GM19463 (cell line): ENCODE data around the gene LPCAT1.

Experiments used
- ATAC-seq: cut with Tn5 transposase; IDR thresholded peaks from one replicate; pipeline ENCODE4 v1.9.1; 2021; ENCODE audit warnings: mild to moderate bottlenecking, moderate library complexity; ENCODE audit not compliant: unreplicated experiment

Gene LPCAT1

GRCh38 chr5:1446602-1447343 lies 77.0 kb downstream of the LPCAT1 start:
- ATAC-seq, result no peak

DNA sequence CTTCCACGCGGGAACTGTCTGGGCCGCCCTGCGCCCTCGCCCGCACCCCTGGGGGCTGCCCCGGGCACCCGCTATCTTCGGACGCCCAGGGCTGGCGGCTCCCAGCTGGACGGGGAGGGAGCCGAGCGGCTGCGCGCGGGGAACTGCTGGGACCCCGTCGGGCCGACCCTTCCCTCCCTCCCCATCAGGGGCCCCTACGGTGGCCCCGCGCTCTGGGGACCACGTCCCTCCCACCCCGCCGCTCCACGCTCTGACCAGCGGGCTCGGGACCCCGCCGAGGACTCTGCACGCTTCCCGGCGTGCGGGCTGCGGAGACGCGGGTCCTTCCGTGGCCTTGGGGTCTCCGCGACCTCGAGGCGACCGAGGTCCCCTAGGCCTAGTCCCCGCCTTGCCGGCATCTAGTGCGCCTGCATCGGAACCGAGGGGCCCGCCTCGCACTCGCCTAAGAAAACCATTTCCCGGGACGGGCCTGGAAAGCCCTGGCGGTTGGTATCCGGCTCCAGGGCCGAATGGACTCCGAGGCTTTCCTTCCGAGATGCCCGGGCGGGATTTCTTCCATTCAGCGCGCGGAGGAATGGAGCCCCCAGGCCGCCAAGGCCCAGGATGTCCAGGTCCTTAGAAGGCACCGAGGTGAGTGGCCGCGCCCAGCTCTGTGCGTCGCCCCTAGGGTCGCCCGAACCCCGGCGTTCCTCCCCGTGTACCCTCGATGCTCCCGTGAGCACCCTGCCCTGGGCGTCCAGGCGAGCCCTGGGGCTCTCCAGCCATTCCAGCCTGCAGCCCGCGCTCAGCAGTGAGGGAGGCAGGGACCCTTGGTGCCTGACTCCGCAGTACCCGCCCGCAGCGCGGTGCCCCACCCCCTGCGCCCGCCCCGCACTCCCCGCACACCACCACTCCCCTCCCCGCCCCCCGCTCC lies 77.8 kb downstream of the LPCAT1 start:
- ATAC-seq, result no peak

GRCh38 chr5:1445313-1445688 lies 78.5 kb downstream of the LPCAT1 start, which contains the start of gene SLC6A3:
TSS of gene SLC6A3 (minus strand) at chr5:1445440. CDS start at chr5:1443197, 2,243 bp downstream.
- ATAC-seq, result no peak

- no peak for ATAC-seq
Measured at GRCh38 chr5:1444361-1445189, 79.2 kb downstream of the LPCAT1 start.

- no peak for ATAC-seq
Measured at GRCh38 chr5:1443991-1444360, 79.8 kb downstream of the LPCAT1 start.

- ATAC-seq, result no peak
Measured at GRCh38 chr5:1443171-1443570, 80.6 kb downstream of the LPCAT1 start.

- ATAC-seq, result no peak
Measured at GRCh38 chr5:1442222-1443145, 81.3 kb downstream of the LPCAT1 start.

DNA sequence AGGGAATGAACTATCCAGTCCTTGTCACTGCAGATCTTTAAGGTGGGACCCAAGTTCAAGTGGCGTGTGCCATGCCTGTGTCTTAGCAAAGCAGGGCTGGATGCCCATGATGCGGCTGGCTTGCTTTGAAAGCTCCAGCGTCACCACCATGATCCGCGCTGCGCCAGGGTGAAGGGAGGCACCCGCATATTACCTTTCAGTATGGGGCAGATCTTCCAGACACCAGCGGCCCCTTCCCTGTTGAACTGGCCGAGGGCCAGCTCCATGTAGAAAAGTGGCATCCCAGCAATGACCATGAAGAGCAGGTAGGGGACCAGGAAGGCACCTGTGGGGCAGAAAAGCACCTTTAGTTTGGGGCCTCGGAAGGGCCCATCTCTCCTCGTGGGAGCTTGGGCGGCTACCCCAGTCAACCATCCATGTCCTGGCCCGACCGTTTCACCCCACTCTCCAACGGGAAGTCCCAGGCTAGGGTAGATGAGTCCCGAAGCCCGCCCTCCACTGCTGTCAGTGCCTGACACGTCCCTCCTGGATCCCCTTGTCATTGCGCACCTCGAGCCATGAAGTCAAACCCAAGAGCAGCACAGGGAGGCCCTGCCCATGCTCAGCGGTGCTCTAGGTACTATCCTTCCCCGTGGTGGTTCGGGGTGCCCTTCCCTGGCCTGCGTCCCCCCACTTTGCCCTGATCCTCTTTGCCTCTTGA lies 82.4 kb downstream of the LPCAT1 start:
- no peak for ATAC-seq

DNA sequence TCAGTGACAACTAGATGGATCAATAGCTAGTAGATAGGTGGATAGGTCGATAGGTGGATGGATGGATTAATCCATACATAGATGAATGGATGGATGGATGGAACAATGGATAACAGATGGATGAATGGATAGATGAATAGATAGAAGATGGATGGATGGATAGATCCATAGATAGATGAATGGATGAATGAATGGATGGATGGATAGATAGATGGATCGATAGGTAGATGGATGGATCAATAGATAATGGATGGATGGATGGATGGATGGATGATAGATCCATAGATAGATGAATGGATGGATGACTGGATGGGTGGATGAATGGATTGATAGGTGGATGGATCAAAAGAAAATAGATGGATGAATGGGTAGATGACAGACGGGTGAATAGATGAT lies 83.7 kb downstream of the LPCAT1 start:
- no peak for ATAC-seq

DNA sequence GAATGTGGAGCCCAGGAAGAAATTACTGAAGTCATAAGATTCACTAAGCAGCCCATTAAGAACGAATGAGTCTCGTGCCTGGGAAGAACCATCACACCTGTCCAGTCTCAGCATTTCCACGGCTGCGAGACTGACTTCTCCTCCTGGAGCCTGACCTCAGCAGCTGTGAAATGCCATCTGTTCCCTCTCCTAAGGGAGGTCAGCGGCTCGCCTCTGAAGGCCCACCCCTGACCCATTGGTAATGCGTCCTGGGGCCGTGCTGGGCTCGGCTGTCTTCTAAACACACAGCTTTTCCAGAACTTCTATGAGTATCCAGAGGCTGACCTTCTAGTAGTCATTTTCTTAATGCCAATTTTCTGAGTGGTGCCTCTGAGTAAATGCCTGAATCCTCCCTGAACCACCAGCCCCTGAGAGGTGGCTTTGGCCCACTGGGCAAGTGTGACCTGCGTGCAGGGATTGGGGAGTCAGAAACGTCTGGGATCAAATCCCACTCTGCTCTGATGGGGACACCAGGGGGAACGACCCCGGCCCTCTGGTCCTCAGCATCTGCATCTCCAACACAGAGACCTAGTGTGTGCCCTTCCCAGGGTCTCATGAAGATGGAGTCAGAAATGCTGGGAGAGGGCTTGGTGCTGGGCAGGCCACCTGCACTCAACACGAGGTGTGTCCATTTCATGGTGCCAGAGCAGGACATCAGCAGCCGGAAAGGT lies 84.2 kb downstream of the LPCAT1 start:
- no peak for ATAC-seq

GRCh38 chr5:1438871-1439270 lies 84.9 kb downstream of the LPCAT1 start:
- ATAC-seq, result no peak

DNA sequence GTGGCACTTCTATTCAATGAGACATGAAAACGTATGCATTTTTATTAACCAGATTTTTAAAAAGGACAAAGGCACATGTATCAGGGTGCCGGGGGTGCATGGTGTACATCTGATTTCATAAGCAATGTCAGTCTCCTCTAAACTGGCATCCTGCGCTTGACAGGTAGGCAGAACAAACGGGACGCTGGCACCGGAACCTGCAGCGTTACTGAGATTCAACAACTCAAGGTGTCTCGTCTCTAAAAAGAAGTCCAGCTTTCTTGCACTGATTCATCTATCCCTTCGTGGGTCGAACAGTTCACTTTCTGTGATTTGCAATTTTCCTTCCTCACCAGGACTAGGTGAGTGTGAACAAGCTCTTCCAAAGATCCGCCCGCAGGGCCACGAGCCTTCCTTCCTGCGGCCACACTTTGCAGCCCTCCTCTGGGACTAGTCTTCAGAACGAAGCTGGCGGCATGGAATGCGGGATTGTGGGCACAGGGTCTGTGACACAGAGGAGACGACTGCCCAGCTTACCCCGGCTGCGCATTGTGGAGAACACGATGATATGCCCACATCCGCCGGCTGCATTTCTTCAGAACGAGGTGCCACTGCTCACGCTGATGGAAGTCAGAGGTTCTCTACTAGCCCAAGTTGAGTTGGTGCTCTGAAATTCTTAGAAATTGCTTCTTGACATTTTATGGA lies 85.7 kb downstream of the LPCAT1 start:
- ATAC-seq, result no peak

GRCh38 chr5:1437226-1437829 lies 86.4 kb downstream of the LPCAT1 start:
- ATAC-seq, result no peak

GRCh38 chr5:1436681-1437080 lies 87.1 kb downstream of the LPCAT1 start:
- no peak for ATAC-seq

- no peak for ATAC-seq
Measured at GRCh38 chr5:1436036-1436435, 87.7 kb downstream of the LPCAT1 start.

DNA sequence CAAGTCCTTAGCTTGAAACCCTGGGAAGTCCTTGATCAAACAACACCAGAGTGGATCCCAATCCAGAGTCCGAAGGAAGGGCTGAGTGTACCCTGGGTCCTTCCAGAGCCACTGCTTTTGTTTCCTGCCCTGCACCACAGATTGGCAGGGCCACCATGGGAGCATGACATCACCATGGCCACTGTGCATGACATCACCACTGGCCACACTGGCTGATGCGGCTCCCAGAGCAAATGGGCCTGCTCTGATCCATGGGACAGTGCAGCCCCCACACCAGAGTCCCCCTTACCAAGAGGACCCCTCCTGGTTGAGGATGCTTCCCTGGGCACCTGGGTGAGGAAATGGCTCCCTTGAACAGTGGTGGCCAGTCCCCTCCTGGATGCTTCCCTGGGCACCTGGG lies 88.4 kb downstream of the LPCAT1 start:
- ATAC-seq, result no peak

GRCh38 chr5:1432296-1432695 lies 91.5 kb downstream of the LPCAT1 start:
- ATAC-seq, result no peak

GRCh38 chr5:1431896-1432295 lies 91.9 kb downstream of the LPCAT1 start:
- no peak for ATAC-seq
